ENCODE measurements around the gene LTBP1. TPM values are rescaled to one million over a fixed set of nuclear protein-coding genes. Genes with fewer than 3 reads are reported as not detected.

LTBP1 gene
- total and polyA plus RNA-seq, 9 donors = 13.5 to 117 (median 41.8) TPM

DNA sequence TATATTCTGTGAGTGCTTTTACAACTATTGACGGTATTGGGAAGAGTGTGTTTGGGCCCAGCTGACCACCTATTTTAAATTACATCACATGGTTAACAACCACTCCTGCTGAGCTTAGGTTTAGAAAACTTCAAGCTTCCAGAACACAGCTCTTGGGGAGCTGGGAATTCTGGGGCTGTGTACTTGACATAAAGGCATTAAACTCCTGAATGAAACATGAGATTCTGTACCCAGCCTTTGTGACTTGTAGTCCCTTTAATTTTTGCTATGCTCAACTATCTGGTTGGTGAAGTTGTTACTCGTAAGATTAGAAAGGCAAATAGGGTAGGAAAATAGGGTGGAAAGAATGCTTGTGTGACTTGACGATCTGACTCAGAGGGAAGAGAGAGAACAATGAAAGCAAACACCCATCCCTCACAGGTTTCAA, 66.9 kb downstream of the LTBP1 start:
- no peak for DNase-seq
- H3K4me1 ChIP-seq (ENCODE audit: insufficient read depth) = no peaks in the 10 kb centered on the region
- 75 to 80% (median 78%) methylated on average over 3 of the region's 3 CpGs for WGBS, 3 donors
- H3K27me3 ChIP-seq = no peaks in the 10 kb centered on the region
- no peaks in the 10 kb centered on the region for H3K36me3 ChIP-seq
- no peak overlapping the region for H3K4me3 ChIP-seq
- H3K27ac ChIP-seq = no peak overlapping the region
- TF ChIP-seq, protein P1, sequence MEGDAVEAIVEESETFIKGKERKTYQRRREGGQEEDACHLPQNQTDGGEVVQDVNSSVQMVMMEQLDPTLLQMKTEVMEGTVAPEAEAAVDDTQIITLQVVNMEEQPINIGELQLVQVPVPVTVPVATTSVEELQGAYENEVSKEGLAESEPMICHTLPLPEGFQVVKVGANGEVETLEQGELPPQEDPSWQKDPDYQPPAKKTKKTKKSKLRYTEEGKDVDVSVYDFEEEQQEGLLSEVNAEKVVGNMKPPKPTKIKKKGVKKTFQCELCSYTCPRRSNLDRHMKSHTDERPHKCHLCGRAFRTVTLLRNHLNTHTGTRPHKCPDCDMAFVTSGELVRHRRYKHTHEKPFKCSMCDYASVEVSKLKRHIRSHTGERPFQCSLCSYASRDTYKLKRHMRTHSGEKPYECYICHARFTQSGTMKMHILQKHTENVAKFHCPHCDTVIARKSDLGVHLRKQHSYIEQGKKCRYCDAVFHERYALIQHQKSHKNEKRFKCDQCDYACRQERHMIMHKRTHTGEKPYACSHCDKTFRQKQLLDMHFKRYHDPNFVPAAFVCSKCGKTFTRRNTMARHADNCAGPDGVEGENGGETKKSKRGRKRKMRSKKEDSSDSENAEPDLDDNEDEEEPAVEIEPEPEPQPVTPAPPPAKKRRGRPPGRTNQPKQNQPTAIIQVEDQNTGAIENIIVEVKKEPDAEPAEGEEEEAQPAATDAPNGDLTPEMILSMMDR (IDR thresholded peaks at IDR 0.05) = no peak
- TF ChIP-seq EP300 (IDR thresholded peaks at IDR 0.05) (no peak), POLR2A (IDR thresholded peaks at IDR 0.05) (no peak)
- no peaks in the 10 kb centered on the region for H3K9me3 ChIP-seq
- intact Hi-C loops (cut with DNase I) = no loop called here

- no peak overlapping the region for H3K4me3 ChIP-seq
- H3K36me3 ChIP-seq = no peaks in the 10 kb centered on the region
- no peaks in the 10 kb centered on the region for H3K4me1 ChIP-seq (ENCODE audit: insufficient read depth)
- TF ChIP-seq POLR2A (IDR thresholded peaks at IDR 0.05) = no peak
- TF ChIP-seq, protein P1 (IDR thresholded peaks at IDR 0.05) = no peak
- no peak for TF ChIP-seq EP300 (IDR thresholded peaks at IDR 0.05)
- H3K27me3 ChIP-seq = no peaks in the 10 kb centered on the region
- 63 to 76% (median 74%) methylated on average over 2 of the region's 2 CpGs for WGBS, 3 donors
- intact Hi-C loops (cut with DNase I) = no loop called here
- no peak for DNase-seq
- no peak overlapping the region for H3K27ac ChIP-seq
- H3K9me3 ChIP-seq = no peaks in the 10 kb centered on the region
These were observed 67.5 kb downstream of the LTBP1 start for GRCh38 chr2:33014268-33014667.

GRCh38 chr2:33015421-33016142, 68.8 kb downstream of the LTBP1 start:
- no peak overlapping the region for H3K4me3 ChIP-seq
- no peaks in the 10 kb centered on the region for H3K27me3 ChIP-seq
- DNase-seq = no peak
- no peaks in the 10 kb centered on the region for H3K4me1 ChIP-seq (ENCODE audit: insufficient read depth)
- H3K36me3 ChIP-seq = no peaks in the 10 kb centered on the region
- 63 to 75% (median 70%) methylated on average over 4 of the region's 4 CpGs for WGBS, 3 donors
- TF ChIP-seq POLR2A (IDR thresholded peaks at IDR 0.05) (no peak), EP300 (IDR thresholded peaks at IDR 0.05) (no peak)
- TF ChIP-seq, protein P1 (IDR thresholded peaks at IDR 0.05) = no peak
- no peaks in the 10 kb centered on the region for H3K9me3 ChIP-seq
- no peak overlapping the region for H3K27ac ChIP-seq
- intact Hi-C loops (cut with DNase I) = no loop called here

DNA sequence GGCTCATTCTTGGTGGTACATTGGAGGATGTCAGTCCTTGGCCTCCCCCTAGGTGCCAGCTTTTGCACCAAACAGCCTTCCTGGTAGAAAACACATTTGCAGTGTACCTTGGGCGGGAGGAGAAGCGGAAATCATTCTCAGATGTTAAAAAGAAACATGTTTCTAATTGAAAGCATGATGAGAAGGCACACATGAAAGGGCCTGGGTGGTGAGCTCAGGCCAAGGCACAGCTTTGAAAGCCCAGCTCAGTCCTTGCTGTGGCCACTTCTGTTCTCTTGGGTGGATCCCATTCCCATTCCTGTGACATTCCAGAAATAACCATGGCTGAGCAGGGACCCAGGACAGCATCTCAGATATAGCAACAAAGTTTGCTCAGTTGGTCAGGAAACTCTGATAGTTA, 71.5 kb downstream of the LTBP1 start:
- no peak overlapping the region for H3K4me3 ChIP-seq
- H3K4me1 ChIP-seq (ENCODE audit: insufficient read depth) = peaks cover 1% of the 10 kb centered on the region
- intact Hi-C loops (cut with DNase I) = no loop called here
- WGBS, 3 donors = 95 to 98% (median 96%) methylated on average over 2 of the region's 2 CpGs
- no peaks in the 10 kb centered on the region for H3K9me3 ChIP-seq
- DNase-seq = no peak
- H3K27me3 ChIP-seq = no peaks in the 10 kb centered on the region
- no peaks in the 10 kb centered on the region for H3K36me3 ChIP-seq
- no peak overlapping the region for H3K27ac ChIP-seq
- TF ChIP-seq POLR2A (IDR thresholded peaks at IDR 0.05) = no peak
- TF ChIP-seq EP300 (IDR thresholded peaks at IDR 0.05) = no peak
- TF ChIP-seq, protein P1 (IDR thresholded peaks at IDR 0.05) = no peak

Measured in ovary (tissue), 9 donors.